ENCODE results near the gene GAB4.

DNA sequence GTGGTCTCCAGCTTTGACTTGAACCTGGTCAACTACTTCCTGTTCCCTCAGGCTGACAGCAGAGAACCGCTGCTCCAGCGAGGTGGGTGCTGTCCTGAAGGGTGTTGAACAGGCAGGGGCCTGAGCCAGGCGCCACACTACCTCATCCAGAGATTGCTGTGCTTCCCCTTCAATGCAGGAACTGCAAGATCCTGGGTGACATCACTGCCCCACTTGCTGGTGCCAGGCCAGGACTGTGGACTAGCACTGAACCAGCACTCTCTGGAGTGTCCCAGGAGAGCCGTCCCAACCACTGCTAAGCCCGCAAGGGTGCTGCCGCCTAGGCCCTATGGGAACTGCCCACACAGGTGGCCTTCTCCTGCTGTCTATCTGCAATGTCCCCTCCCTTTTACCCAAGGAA is 51.7 kb downstream of the GAB4 start:
- TF ChIP-seq POLR2AphosphoS5 (IDR thresholded peaks at IDR 0.05; ENCODE audit: low read depth, low read length) (no peak), POLR2A (IDR thresholded peaks at IDR 0.05; ENCODE audit: low read depth, low read length) (no peak)

All from GM12892 (cell line).